ENCODE data around the gene PYCR2.

The PYCR2 gene

DNA sequence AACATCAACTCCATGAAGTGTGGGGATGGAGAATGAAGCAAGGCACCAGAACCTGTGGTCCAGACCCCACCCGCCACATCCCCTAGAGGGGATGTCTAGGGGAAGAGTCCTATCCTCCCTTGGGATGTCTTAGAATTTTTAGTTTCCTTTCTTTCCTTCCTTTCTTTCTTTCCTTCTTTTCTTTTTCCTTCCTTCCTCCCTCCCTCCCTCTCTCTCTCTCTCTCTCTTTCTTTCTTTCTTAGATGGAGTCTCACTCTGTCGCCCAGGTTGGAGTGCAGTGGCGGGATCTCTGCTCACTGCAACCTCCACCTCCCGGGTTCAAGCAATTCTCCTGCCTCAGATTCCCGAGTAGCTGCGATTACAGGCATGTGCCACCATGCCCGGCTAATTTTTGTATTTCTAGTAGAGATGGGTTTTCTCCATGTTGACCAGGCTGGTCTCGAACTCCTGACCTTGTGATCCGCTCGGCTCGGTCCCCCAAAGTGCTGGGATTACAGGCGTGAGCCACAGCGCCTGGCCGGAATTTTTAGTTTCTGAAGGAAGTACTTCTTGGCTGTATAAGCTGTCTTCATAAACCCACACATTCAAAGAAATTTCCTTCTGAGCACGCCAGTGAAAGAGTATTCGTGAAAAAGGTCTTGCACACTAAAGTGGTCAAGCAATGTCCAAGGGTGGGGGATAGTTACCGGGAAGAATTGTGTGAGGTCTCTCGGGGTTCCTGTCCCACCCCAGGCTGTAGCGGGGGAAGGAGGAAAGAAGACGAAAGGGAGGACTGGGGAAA, 37.8 kb upstream of the PYCR2 start:
- no peak overlapping the region for H3K4me3 ChIP-seq (replicated peaks; ENCODE audit: insufficient read depth, low read length)
- no peak for TF ChIP-seq GABPA (IDR thresholded peaks at IDR 0.05; ENCODE audit: low read depth)
- TF ChIP-seq POLR2AphosphoS5 (IDR thresholded peaks at IDR 0.05; ENCODE audit: low read depth), result no peak
- TF ChIP-seq, protein P1, sequence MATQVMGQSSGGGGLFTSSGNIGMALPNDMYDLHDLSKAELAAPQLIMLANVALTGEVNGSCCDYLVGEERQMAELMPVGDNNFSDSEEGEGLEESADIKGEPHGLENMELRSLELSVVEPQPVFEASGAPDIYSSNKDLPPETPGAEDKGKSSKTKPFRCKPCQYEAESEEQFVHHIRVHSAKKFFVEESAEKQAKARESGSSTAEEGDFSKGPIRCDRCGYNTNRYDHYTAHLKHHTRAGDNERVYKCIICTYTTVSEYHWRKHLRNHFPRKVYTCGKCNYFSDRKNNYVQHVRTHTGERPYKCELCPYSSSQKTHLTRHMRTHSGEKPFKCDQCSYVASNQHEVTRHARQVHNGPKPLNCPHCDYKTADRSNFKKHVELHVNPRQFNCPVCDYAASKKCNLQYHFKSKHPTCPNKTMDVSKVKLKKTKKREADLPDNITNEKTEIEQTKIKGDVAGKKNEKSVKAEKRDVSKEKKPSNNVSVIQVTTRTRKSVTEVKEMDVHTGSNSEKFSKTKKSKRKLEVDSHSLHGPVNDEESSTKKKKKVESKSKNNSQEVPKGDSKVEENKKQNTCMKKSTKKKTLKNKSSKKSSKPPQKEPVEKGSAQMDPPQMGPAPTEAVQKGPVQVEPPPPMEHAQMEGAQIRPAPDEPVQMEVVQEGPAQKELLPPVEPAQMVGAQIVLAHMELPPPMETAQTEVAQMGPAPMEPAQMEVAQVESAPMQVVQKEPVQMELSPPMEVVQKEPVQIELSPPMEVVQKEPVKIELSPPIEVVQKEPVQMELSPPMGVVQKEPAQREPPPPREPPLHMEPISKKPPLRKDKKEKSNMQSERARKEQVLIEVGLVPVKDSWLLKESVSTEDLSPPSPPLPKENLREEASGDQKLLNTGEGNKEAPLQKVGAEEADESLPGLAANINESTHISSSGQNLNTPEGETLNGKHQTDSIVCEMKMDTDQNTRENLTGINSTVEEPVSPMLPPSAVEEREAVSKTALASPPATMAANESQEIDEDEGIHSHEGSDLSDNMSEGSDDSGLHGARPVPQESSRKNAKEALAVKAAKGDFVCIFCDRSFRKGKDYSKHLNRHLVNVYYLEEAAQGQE (IDR thresholded peaks at IDR 0.05; ENCODE audit: insufficient replicate concordance, low read depth), result no peak
- TF ChIP-seq SPI1 (IDR thresholded peaks at IDR 0.05; ENCODE audit: borderline replicate concordance, low read depth), result no peak
- TF ChIP-seq, protein P2, sequence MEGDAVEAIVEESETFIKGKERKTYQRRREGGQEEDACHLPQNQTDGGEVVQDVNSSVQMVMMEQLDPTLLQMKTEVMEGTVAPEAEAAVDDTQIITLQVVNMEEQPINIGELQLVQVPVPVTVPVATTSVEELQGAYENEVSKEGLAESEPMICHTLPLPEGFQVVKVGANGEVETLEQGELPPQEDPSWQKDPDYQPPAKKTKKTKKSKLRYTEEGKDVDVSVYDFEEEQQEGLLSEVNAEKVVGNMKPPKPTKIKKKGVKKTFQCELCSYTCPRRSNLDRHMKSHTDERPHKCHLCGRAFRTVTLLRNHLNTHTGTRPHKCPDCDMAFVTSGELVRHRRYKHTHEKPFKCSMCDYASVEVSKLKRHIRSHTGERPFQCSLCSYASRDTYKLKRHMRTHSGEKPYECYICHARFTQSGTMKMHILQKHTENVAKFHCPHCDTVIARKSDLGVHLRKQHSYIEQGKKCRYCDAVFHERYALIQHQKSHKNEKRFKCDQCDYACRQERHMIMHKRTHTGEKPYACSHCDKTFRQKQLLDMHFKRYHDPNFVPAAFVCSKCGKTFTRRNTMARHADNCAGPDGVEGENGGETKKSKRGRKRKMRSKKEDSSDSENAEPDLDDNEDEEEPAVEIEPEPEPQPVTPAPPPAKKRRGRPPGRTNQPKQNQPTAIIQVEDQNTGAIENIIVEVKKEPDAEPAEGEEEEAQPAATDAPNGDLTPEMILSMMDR (IDR thresholded peaks at IDR 0.05; ENCODE audit: insufficient read depth, low read length), result no peak
- no peak overlapping the region for H3K27ac ChIP-seq (replicated peaks)
- H3K27me3 ChIP-seq (ENCODE audit: insufficient read depth, poor library complexity, severe bottlenecking), result no peaks in the 10 kb centered on the region
- DNase-seq (ENCODE audit: low read depth in 1 of 2, low spot score in 1 of 2), result no peak

DNA sequence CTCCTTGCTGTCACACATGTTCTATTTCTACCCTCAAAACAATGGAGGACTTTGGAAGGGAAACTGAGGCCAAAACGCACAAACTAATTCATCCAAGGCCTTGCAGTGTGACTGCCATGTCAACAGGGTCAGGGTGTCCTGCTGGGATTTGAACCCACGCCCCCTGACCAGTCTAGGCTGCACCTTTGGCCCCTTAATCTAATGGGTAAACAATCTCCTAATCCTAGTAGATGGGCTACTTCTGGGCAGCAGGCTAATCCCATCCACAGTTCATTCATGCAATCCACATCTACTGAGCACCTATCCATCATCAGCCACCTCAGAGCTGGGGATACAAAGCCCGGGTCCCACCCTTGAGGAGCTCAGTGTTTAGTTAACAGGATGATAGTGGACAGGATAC, 34.0 kb upstream of the PYCR2 start:
- H3K4me3 ChIP-seq (replicated peaks; ENCODE audit: insufficient read depth, low read length), result no peak overlapping the region
- no peak for TF ChIP-seq POLR2AphosphoS5 (IDR thresholded peaks at IDR 0.05; ENCODE audit: low read depth)
- TF ChIP-seq, protein P2 (IDR thresholded peaks at IDR 0.05; ENCODE audit: insufficient read depth, low read length), result no peak
- TF ChIP-seq, protein P1 (IDR thresholded peaks at IDR 0.05; ENCODE audit: insufficient replicate concordance, low read depth), result no peak
- TF ChIP-seq SPI1 (IDR thresholded peaks at IDR 0.05; ENCODE audit: borderline replicate concordance, low read depth), result no peak
- TF ChIP-seq GABPA (IDR thresholded peaks at IDR 0.05; ENCODE audit: low read depth), result no peak
- H3K27ac ChIP-seq (replicated peaks), result no peak overlapping the region
- no peaks in the 10 kb centered on the region for H3K27me3 ChIP-seq (ENCODE audit: insufficient read depth, poor library complexity, severe bottlenecking)
- no peak for DNase-seq (ENCODE audit: low read depth in 1 of 2, low spot score in 1 of 2)

DNA sequence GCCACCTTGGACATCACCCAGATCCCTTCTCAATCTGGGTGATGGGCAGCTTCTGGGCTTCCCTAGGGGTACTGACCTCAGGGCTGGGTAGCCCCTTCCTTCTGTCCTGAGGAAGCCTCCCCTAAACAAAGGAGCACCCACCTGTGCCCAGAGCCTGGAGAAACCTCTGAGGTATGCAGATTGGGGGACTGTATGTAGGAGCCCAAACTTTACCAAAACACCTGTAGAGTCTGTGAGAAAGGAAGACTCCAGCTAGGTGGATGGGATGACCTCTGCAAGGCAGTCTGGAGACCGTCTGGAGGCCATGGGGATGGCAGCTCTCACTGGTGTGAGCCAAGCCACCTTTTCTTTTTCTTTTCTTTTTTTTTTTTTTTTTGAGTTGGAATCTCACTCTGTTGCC, 30.7 kb upstream of the PYCR2 start:
- TF ChIP-seq, protein P2 (IDR thresholded peaks at IDR 0.05; ENCODE audit: insufficient read depth, low read length), result no peak
- TF ChIP-seq SPI1 (IDR thresholded peaks at IDR 0.05; ENCODE audit: borderline replicate concordance, low read depth) (no peak), GABPA (IDR thresholded peaks at IDR 0.05; ENCODE audit: low read depth) (no peak), POLR2AphosphoS5 (IDR thresholded peaks at IDR 0.05; ENCODE audit: low read depth) (no peak)
- TF ChIP-seq, protein P1 (IDR thresholded peaks at IDR 0.05; ENCODE audit: insufficient replicate concordance, low read depth), result no peak
- Histone ChIP-seq H3K4me3 (replicated peaks; ENCODE audit: insufficient read depth, low read length) (no peak overlapping the region), H3K27me3 (ENCODE audit: insufficient read depth, poor library complexity, severe bottlenecking) (no peaks in the 10 kb centered on the region), H3K27ac (replicated peaks) (no peak overlapping the region)
- DNase-seq (ENCODE audit: low read depth in 1 of 2, low spot score in 1 of 2), result no peak
